Uterine smooth muscle cell (primary cell): Measurements from ENCODE around the gene HTR2B. TPM values are rescaled to one million over a fixed set of nuclear protein-coding genes. Genes with fewer than 3 reads are reported as not detected.

Source experiments
- total RNA-seq: library from RNA; depleted of rRNA; stranded (reverse); fragments of >200 nt; gene quantifications from 2 replicates; pipeline ENCODE4 v1.2.3, GENCODE V29; 2014

The HTR2B gene
- 19.3 and 57.7 TPM in 2 replicates for total RNA-seq

DNA sequence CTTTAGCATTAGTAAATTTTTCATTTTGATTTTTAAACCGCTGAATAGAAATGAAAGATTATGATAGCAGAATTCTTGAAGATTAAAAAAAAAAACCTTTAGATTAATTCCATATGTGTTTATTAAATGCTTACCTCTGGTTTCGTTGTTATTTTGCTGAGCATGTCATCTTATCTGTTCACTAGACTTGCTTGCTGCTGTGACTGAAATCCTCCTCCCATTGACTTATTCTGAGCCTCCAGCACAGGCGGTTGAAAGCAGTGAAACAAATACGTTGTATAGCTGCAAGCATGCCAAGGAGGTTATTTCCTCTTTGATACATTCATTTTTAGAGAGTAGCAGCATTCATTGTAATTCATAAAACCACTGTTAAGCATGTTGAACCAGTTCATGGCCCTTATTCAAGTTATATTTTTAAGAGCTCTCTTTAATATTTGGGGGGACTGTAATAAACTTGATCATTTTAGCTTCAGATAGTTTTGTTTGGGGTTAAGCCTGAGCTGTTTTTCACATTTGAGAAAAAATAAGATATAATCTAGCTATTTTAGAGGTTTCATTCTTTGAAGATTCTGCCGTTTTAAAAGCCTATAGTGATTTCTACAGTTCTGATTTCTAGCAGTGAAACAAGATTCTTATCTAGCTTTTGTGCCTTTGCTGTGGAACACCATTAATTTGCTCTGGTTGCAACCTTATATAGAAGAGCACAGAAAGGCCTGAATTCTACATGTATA is at the start of gene HTR2B:
HTR2B (minus strand) TSS at position 205 of the 731 bp plus-strand sequence. CDS start 1,278 bp downstream, outside the sequence.

Other genes starting within 250 kb of the HTR2B start
- under 0.01 TPM in 1 of 2 replicates, not detected in the other for gene GPR55, start 199.8 kb downstream of the HTR2B start, total RNA-seq
- not detected in 2 replicates for gene SPATA3, start 128.9 kb downstream of the HTR2B start, total RNA-seq
- gene C2orf72, start 87.5 kb downstream of the HTR2B start, total RNA-seq = 0.12 and 0.22 TPM in 2 replicates
- gene PSMD1, start 68.2 kb downstream of the HTR2B start, total RNA-seq = 125 and 222 TPM in 2 replicates
- 89.6 and 150 TPM in 2 replicates for gene ARMC9, start 73.6 kb upstream of the HTR2B start, total RNA-seq